WERI-Rb-1 (cell line): Measurements from ENCODE around the gene PRKCA.
"Not testable (repeated sequence)": the region's sequence is repeated elsewhere in the genome, so short reads cannot be mapped to it uniquely, and the experiment has no call there.

ENCODE experiments used
- DNase-seq: peaks from one replicate; pipeline ENCODE4 v3.0.0-alpha.2; 2020
- H3K27ac ChIP-seq: fragments of 250-450 bp; sonication (Bioruptor Pico); 2 replicates; pipeline ENCODE4 v1.5.1; 2020; ENCODE audit warnings: mild to moderate bottlenecking, moderate library complexity
- H3K27me3 ChIP-seq: fragments of 250-450 bp; sonication (Bioruptor Pico); 2 replicates; pipeline ENCODE4 v1.5.1; 2021; ENCODE audit warnings: mild to moderate bottlenecking, low read depth, moderate library complexity; ENCODE audit not compliant: insufficient read depth, severe bottlenecking
- H3K36me3 ChIP-seq: fragments of 250-450 bp; sonication (Bioruptor Pico); 2 replicates; pipeline ENCODE4 v1.5.1; 2020; ENCODE audit warnings: mild to moderate bottlenecking, moderate library complexity
- H3K4me3 ChIP-seq: 2 replicates; pipeline ENCODE4 v1.5.1; 2011; ENCODE audit warnings: low read depth, mild to moderate bottlenecking, control low read depth, low read length
- H3K9me3 ChIP-seq: fragments of 250-450 bp; sonication (Bioruptor Pico); 2 replicates; pipeline ENCODE4 v1.5.1; 2021; ENCODE audit warnings: mild to moderate bottlenecking, moderate library complexity; ENCODE audit not compliant: severe bottlenecking
- TF ChIP-seq, protein P1 (sequence below): IDR thresholded peaks from 2 replicates; pipeline ENCODE4 v1.5.1; 2011; ENCODE audit warnings: low read depth, mild to moderate bottlenecking, control low read depth, inconsistent platforms, low read length

Gene PRKCA

DNA sequence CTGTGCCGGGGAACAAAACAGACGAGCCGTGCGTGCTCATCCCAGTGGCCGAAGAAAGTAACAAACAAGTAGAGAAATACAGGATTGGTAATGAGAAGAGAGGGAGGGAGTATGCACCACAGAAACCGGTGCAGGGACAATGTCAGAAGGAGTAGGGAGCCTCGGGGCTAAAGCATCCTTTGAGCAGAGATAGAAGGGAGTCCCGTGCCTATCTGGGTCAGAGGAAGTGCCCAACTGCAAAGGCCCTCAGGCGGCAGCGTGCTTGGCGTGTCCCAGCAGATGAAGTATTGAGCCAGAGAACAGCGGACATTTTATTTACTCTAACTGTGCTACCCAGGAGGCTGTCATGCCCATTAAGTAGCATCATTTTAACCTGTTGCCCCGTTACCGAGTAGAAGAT, 417.6 kb downstream of the PRKCA start:
- Histone ChIP-seq H3K9me3 (peaks cover 6% of the 10 kb centered on the region), H3K27me3 (no peaks in the 10 kb centered on the region), H3K27ac (no peak overlapping the region), H3K36me3 (no peaks in the 10 kb centered on the region), H3K4me3 (no peak overlapping the region)
- TF ChIP-seq, protein P1, sequence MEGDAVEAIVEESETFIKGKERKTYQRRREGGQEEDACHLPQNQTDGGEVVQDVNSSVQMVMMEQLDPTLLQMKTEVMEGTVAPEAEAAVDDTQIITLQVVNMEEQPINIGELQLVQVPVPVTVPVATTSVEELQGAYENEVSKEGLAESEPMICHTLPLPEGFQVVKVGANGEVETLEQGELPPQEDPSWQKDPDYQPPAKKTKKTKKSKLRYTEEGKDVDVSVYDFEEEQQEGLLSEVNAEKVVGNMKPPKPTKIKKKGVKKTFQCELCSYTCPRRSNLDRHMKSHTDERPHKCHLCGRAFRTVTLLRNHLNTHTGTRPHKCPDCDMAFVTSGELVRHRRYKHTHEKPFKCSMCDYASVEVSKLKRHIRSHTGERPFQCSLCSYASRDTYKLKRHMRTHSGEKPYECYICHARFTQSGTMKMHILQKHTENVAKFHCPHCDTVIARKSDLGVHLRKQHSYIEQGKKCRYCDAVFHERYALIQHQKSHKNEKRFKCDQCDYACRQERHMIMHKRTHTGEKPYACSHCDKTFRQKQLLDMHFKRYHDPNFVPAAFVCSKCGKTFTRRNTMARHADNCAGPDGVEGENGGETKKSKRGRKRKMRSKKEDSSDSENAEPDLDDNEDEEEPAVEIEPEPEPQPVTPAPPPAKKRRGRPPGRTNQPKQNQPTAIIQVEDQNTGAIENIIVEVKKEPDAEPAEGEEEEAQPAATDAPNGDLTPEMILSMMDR: no peak
- no peak for DNase-seq

DNA sequence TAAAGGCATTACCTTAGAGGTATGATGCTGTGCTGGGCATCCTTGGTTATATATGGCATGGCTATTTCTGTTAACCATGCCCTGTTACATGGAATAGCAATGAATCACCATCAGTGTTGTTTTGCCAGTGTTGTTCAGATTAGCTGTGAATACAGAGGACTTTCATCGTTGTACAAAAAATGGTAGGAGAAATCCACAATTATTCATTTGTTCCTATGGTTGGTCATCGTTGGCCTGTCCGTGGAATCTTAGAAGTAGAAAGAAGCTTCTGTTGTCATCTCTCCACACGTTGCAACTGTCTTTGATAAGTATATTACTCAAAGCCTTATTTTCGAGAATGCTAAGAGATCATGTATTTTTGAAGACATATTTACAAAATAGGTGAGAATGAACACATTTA, 418.2 kb downstream of the PRKCA start:
- Histone ChIP-seq H3K27ac (no peak overlapping the region), H3K27me3 (no peaks in the 10 kb centered on the region), H3K4me3 (no peak overlapping the region), H3K36me3 (no peaks in the 10 kb centered on the region), H3K9me3 (peaks cover 6% of the 10 kb centered on the region)
- TF ChIP-seq, protein P1: no peak
- no peak for DNase-seq

DNA sequence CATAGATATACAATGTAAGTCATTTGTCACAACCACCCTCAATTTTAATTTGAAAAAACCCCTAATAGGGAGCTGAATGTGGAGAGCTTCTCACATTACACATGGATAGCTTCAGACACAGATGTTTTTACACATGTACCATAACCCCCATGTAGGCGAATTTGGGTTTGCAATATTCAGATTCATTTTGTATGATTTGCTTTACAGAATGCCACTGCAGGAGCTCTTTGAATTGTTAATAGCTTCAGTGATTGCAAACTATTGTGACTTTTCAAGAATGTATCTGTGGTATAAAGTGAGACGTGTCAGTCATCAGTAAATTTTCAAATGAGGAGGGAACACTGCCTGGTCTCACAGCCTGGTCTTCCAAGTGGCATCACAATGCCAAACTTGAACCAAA, 419.9 kb downstream of the PRKCA start:
- no peak overlapping the region for H3K4me3 ChIP-seq
- H3K27me3 ChIP-seq: no peaks in the 10 kb centered on the region
- no peak for DNase-seq
- TF ChIP-seq, protein P1: no peak
- no peak overlapping the region for H3K27ac ChIP-seq
- H3K9me3 ChIP-seq: peaks cover 6% of the 10 kb centered on the region
- no peaks in the 10 kb centered on the region for H3K36me3 ChIP-seq

DNA sequence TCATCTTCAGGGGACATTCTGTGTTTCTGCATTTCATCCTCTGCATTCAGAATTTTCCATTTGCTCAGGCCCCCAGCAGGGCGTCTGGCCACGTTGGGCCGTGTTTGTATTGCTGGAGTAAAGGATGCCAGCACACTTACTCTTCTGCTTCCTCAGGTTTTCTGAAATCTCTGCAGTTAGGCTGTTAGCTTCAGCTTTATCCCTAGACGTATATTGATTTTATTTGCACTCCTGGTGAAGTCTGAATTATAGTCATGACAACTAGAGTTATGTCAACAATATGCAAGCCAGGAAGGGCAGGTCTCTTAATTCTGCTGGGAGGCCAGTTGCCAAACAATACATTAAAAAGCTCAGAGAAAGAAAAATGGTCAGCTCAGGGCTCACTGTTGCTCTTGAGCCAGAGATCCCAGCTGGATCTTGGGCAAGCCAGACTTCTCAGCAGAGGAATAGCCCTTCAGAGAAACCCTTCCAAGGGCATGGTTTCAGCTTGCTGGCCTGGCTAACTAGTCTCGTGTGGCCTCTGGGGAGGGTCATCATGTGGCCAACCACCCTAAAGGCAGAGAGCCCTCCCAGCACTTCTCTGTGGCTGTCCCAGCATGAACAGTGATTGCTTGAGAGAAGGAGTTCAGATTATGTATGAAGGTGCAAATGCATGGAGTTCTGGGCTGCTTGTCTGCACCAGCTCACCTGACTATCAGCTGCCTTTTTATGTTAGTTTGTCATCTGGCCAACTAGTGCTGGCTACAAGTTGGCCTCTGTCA, 422.3 kb downstream of the PRKCA start:
- TF ChIP-seq, protein P1: no peak
- Histone ChIP-seq H3K36me3 (no peaks in the 10 kb centered on the region), H3K4me3 (no peak overlapping the region), H3K27me3 (no peaks in the 10 kb centered on the region), H3K27ac (no peak overlapping the region), H3K9me3 (no peaks in the 10 kb centered on the region)
- DNase-seq: no peak

DNA sequence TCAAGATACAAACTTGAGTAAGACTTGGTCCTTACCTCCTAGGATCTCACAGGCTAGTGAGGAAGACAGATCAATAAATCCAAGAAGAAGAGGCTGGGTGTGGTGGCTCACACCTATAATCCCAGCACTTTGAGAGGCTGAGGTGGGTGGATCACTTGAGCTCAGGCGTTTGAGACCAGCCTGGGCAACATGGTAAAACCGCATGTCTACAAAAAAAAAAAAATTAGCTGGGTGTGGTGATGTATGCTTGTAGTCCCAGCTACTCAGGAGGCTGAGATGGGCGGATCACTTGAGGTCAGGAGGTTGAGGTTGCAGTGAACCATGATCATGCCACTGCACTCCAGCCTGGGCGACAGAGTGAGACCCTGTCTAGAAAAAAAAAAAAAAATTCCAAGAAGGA, 423.0 kb downstream of the PRKCA start:
- H3K27me3 ChIP-seq, DNase-seq, H3K4me3 ChIP-seq, H3K27ac ChIP-seq, H3K9me3 ChIP-seq, H3K36me3 ChIP-seq: not testable (repeated sequence)

DNA sequence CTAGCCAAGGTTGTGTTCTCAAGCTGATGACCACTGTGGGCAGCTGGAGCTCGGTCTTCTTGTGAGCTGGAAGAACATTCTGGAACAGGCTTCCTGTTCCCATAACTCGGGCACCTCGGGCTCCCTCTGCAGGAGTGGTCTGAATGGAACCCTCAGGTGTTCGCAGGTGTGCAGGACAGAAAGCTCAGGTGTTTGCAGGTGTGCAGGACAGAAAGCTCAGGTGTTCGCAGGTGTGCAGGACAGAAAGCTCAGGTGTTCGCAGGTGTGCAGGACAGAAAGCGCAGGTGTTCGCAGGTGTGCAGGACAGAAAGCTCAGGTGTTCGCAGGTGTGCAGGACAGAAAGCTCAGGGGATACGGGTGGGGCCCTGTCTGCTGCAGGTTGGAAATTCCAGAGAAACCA, 423.5 kb downstream of the PRKCA start:
- TF ChIP-seq, protein P1: no peak
- DNase-seq: no peak
- Histone ChIP-seq H3K27me3 (no peaks in the 10 kb centered on the region), H3K4me3 (no peak overlapping the region), H3K36me3 (no peaks in the 10 kb centered on the region), H3K9me3 (no peaks in the 10 kb centered on the region), H3K27ac (no peak overlapping the region)
